Measurements from ENCODE around the gene CCDC188.

DNA sequence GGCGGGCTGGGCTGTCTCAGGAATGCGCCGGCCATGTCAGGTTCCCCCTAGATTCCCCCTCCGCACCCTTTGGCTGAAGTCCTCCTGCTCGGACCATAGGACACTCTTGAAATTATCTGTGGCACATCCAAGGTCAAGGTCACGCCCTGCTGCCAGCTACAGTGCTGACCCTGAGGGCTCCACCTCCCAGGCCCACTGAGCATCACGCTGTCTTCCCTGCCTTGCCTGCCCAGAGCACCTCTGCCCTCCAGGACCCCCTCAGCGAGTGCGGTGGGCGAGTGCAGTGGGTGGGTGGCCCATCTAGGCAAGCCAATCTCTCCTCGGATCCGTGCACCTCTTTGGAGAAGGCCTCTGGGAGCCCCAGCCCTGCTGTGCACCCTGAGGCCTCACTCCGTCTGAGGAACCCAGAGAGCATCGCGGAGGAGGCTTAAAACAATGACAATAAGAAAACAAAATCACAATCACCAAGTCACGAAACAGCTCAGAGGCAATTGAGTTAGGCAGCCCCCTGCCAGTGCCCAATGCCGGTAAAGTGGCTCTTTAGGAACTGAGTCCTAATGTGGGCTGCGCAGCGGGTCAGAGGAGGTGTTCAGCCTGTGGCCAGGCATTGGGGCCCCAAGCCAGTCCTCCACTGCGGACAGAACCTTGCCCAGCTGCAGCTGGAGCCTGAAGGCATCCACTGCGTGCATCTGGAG, 26.5 kb upstream of the CCDC188 start:
- TF ChIP-seq CTCF (IDR thresholded peaks at IDR 0.05) = no peak
- no peak for TF ChIP-seq POLR2A (IDR thresholded peaks at IDR 0.05)
- no peak for TF ChIP-seq POLR2AphosphoS5 (IDR thresholded peaks at IDR 0.05)
- no peak for TF ChIP-seq EP300 (IDR thresholded peaks at IDR 0.05)
